ENCODE data around the gene AGBL3. TPM values are rescaled to one million over a fixed set of nuclear protein-coding genes. Genes with fewer than 3 reads are reported as not detected.

Gene AGBL3
- total RNA-seq, 3 donors from 2014 or later (not counting 1 experiment from before 2014, with no cell fraction given) = 0.99 to 2.3 (median 1.4) TPM

DNA sequence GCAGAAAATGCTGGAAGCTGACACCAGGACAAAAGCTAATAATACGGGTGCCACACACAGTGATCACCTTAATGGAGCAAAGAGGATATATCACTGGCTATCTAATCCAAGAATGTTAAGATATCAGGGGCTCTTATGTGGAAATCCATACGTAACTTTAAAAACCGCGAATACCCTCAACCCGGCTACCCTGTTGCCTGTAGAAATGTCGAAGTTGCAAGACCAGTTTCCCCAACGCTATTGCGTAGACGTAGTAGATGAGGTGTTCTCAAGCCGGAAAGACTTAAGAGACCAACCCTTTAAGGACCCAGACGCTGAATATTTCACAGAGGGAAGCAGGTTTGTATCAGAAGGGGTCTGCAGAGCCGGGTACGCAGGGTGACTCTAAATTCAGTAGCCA is 192.1 kb downstream of the AGBL3 start:
- no peaks in the 10 kb centered on the region for H3K4me1 ChIP-seq (ENCODE audit: control insufficient read depth, insufficient read depth, low read length)
- H3K27me3 Mint-ChIP-seq (ENCODE audit: low read depth in 2 of 2) = no peaks in the 10 kb centered on the region
- no peaks in the 10 kb centered on the region for H3K36me3 ChIP-seq (ENCODE audit: control insufficient read depth, insufficient read depth, low read length)
- no peaks in the 10 kb centered on the region for H3K27me3 ChIP-seq (ENCODE audit: control insufficient read depth, insufficient read depth, low read length)
- intact Hi-C loops (cut with micrococcal nuclease) = loop anchor here (10.0 kb wide), 1 partner anchor 124 kb away; no protein-coding TSS in a partner anchor
- peaks cover 9 to 16% of the 10 kb centered on the region in 2 donors for H3K9me3 Mint-ChIP-seq
- ATAC-seq = no peak
- H3K4me3 ChIP-seq (ENCODE audit: low read length) = no peak overlapping the region
- peaks cover 0 to 4% of the 10 kb centered on the region in 2 donors for H3K4me1 Mint-ChIP-seq
- H3K36me3 Mint-ChIP-seq = peaks cover 30% of the 10 kb centered on the region
- H3K4me3 Mint-ChIP-seq = no peak overlapping the region
- TF ChIP-seq CTCF (IDR thresholded peaks at IDR 0.05) = no peak
- no peak for DNase-seq
- H3K27ac ChIP-seq (ENCODE audit: low read length) = no peak overlapping the region
- whole genome bisulfite sequencing (ENCODE audit: insufficient coverage) = 89% methylated on average over 13 of the region's 13 CpGs
- H3K27ac Mint-ChIP-seq = no peak overlapping the region
- peaks cover 24% of the 10 kb centered on the region for H3K9me3 ChIP-seq (ENCODE audit: control insufficient read depth, insufficient read depth, low read length)

DNA sequence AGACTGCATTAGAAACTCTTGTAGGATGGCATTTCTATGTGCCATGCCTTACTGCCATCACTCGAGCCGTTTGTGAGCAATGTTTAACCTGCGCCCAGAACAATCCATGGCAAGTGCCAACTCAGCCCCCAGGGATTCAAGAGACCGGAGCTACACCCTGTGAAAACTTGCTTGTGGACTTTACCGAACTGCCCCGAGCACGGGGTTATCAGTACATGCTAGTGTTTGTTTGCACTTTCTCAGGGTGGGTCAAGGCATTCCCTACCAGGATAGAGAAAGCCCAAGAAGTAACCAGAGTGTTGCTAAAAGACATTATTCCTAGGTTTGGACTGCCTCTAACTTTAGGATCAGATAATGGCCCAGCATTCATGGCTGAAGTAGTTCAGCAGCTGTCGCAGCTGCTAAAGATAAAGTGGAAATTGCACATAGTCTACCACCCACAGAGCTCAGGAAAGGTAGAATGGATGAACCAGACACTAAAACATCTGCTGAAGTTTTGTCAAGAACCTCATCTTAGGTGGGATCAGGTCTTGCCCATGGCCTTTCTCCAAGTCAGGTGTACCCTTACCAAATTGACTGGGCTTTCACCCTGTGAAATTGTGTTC is 193.1 kb downstream of the AGBL3 start:
- H3K4me1 ChIP-seq (ENCODE audit: control insufficient read depth, insufficient read depth, low read length) = no peaks in the 10 kb centered on the region
- no peak for ATAC-seq
- 97% methylated on average over 8 of the region's 8 CpGs for WGBS (ENCODE audit: insufficient coverage)
- no peak overlapping the region for H3K27ac Mint-ChIP-seq
- peaks cover 0 to 4% of the 10 kb centered on the region in 2 donors for H3K4me1 Mint-ChIP-seq
- H3K27me3 Mint-ChIP-seq (ENCODE audit: low read depth in 2 of 2) = no peaks in the 10 kb centered on the region
- intact Hi-C loops (cut with micrococcal nuclease) = loop anchor here (10.0 kb wide), 1 partner anchor 125 kb away; no protein-coding TSS in a partner anchor
- H3K36me3 ChIP-seq (ENCODE audit: control insufficient read depth, insufficient read depth, low read length) = no peaks in the 10 kb centered on the region
- TF ChIP-seq CTCF (IDR thresholded peaks at IDR 0.05) = no peak
- no peak overlapping the region for H3K4me3 Mint-ChIP-seq
- no peaks in the 10 kb centered on the region for H3K27me3 ChIP-seq (ENCODE audit: control insufficient read depth, insufficient read depth, low read length)
- no peak overlapping the region for H3K4me3 ChIP-seq (ENCODE audit: low read length)
- H3K36me3 Mint-ChIP-seq = peaks cover 37% of the 10 kb centered on the region
- DNase-seq = no peak
- H3K27ac ChIP-seq (ENCODE audit: low read length) = no peak overlapping the region
- H3K9me3 Mint-ChIP-seq = peaks cover 9 to 18% of the 10 kb centered on the region in 2 donors
- H3K9me3 ChIP-seq (ENCODE audit: control insufficient read depth, insufficient read depth, low read length) = peaks cover 24% of the 10 kb centered on the region

DNA sequence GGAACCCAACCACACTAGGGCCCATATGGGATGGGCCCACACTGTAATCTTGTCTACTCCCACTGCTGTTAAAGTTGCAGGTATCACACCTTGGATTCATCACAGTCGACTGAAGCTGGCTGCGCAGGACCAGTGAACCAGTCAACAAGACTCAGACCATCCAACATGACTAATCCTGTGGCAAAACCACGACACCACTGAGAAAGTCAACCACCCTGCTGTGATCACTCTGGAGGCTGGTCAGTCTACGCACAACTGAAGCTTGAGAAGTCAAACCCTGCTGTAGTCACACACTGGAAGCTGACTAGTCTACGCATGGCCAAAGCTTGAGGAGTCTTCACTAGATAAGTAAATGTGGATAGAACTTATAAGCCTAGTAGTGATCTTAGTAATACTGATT is 193.8 kb downstream of the AGBL3 start:
- H3K9me3 Mint-ChIP-seq = peaks cover 9 to 18% of the 10 kb centered on the region in 2 donors
- no peaks in the 10 kb centered on the region for H3K27me3 Mint-ChIP-seq (ENCODE audit: low read depth in 2 of 2)
- Histone ChIP-seq H3K36me3 (ENCODE audit: control insufficient read depth, insufficient read depth, low read length) (no peaks in the 10 kb centered on the region), H3K4me3 (ENCODE audit: low read length) (no peak overlapping the region), H3K4me1 (ENCODE audit: control insufficient read depth, insufficient read depth, low read length) (no peaks in the 10 kb centered on the region), H3K27ac (ENCODE audit: low read length) (no peak overlapping the region), H3K9me3 (ENCODE audit: control insufficient read depth, insufficient read depth, low read length) (peaks cover 24% of the 10 kb centered on the region), H3K27me3 (ENCODE audit: control insufficient read depth, insufficient read depth, low read length) (no peaks in the 10 kb centered on the region)
- DNase-seq = no peak
- intact Hi-C loops (cut with micrococcal nuclease) = no loop called here
- H3K27ac Mint-ChIP-seq = no peak overlapping the region
- TF ChIP-seq CTCF (IDR thresholded peaks at IDR 0.05) = no peak
- no peak for ATAC-seq
- peaks cover 37% of the 10 kb centered on the region for H3K36me3 Mint-ChIP-seq
- WGBS (ENCODE audit: insufficient coverage) = 97% methylated on average over 5 of the region's 5 CpGs
- no peak overlapping the region for H3K4me3 Mint-ChIP-seq
- H3K4me1 Mint-ChIP-seq = peaks cover 0 to 4% of the 10 kb centered on the region in 2 donors

Measured in natural killer cell (primary cell).